Gastroesophageal sphincter (tissue), 4 donors: Measurements from ENCODE around the gene PNMT. TPM values are rescaled to one million over a fixed set of nuclear protein-coding genes. Genes with fewer than 3 reads are reported as not detected.

Experiments used
- ATAC-seq: fragments of 150-250 bp; one replicate; pipeline ENCODE4 v1.9.1; 2016; ENCODE audit warnings: mild to moderate bottlenecking, moderate library complexity
- H3K27ac ChIP-seq, 4 donors: fragments of 200-600 bp; sonication (generic) in 3 of 4; 1 replicate in 3 of 4; 2 replicates in 1 of 4; pipeline ENCODE4 v1.5.1; 2016 to 2019
- H3K27me3 ChIP-seq: fragments of 200-600 bp; sonication (generic); one replicate; pipeline ENCODE4 v1.5.1; 2019
- H3K36me3 ChIP-seq, 2 donors: fragments of 200-600 bp; sonication (generic); one replicate each; pipeline ENCODE4 v1.5.1; 2019; ENCODE audit warnings: control low read depth in 1 of 2
- H3K4me1 ChIP-seq, 3 donors: fragments of 200-600 bp; sonication (generic); 1 replicate in 2 of 3; 2 replicates in 1 of 3; pipeline ENCODE4 v1.5.1; 2016 to 2019; ENCODE audit warnings: control low read depth in 2 of 3
- H3K4me3 ChIP-seq, 2 donors: fragments of 200-600 bp; sonication (generic); one replicate each; pipeline ENCODE4 v1.5.1; 2019; ENCODE audit warnings: mild to moderate bottlenecking in 1 of 2, moderate library complexity in 1 of 2
- H3K9me3 ChIP-seq, 3 donors: fragments of 200-600 bp; sonication (generic); one replicate each; pipeline ENCODE4 v1.5.1; 2017 to 2019; ENCODE audit warnings: control low read depth in 2 of 3
- CTCF ChIP-seq, 4 experiments: fragments of 200-600 bp in 2 of 4; fragments of 450-650 bp in 2 of 4; sonication (generic) in 1 of 4; IDR thresholded peaks; one replicate each; pipeline ENCODE4 v1.5.1; 2017 to 2019; ENCODE audit warnings: antibody characterized with exemption in 4 of 4, mild to moderate bottlenecking in 2 of 4, moderate library complexity in 2 of 4
- EP300 ChIP-seq: sonication (generic); formaldehyde crosslinking; IDR thresholded peaks from one replicate; pipeline ENCODE4 v1.6.1; 2017; ENCODE audit warnings: antibody characterized with exemption, mild to moderate bottlenecking
- POLR2A ChIP-seq, 2 donors: fragments of 450-650 bp; IDR thresholded peaks; one replicate each; pipeline ENCODE4 v1.6.1; 2017; ENCODE audit warnings: antibody characterized with exemption in 2 of 2, mild to moderate bottlenecking in 2 of 2, moderate library complexity in 1 of 2
- POLR2AphosphoS5 ChIP-seq: sonication (generic); formaldehyde crosslinking; IDR thresholded peaks from one replicate; pipeline ENCODE4 v1.6.1; 2017; ENCODE audit warnings: antibody characterized with exemption
- WGBS, 2 donors: methylation state at CpG; one replicate each; pipeline ENCODE4 v1.1.5; 2018; ENCODE audit warnings: low coverage in 1 of 2; 5-methylcytosine and 5-hydroxymethylcytosine counted together
- total RNA-seq, 4 donors: library from RNA; depleted of rRNA; stranded (reverse); fragments of >200 nt; gene quantifications; one replicate each; pipeline ENCODE4 v1.1.0, GENCODE V29; 2016

PNMT gene
- total RNA-seq, 4 donors from 2014 or later, result 6.7 to 11.7 (median 7.5) TPM

GRCh38 chr17:39659279-39660010 is 8.8 kb upstream of the PNMT start:
- H3K4me3 ChIP-seq, result no peak overlapping the region
- no peaks in the 10 kb centered on the region for H3K9me3 ChIP-seq
- WGBS, 2 donors, result 42 to 62% methylated on average over 4 to 8 of the region's 15 CpGs
- ATAC-seq, result peak; percentile 25
- H3K27ac ChIP-seq, result peak overlapping the region in 3 of 4 donors; percentile 67 to 74 (median 72)
- H3K36me3 ChIP-seq, result peaks cover 0 to 88% of the 10 kb centered on the region in 2 donors
- no peaks in the 10 kb centered on the region for H3K27me3 ChIP-seq
- peaks cover 0 to 63% (median 14%) of the 10 kb centered on the region in 3 donors for H3K4me1 ChIP-seq
- TF ChIP-seq POLR2AphosphoS5, result no peak
- no peak for TF ChIP-seq EP300
- TF ChIP-seq CTCF (IDR thresholded peaks at IDR 0.05), result no peak
- no peak for TF ChIP-seq POLR2A (IDR thresholded peaks at IDR 0.05)

GRCh38 chr17:39660011-39660360 is 8.3 kb upstream of the PNMT start:
- WGBS, 2 donors, result 80% methylated on average over 1 of the region's 5 CpGs; no CpG with 5 or more reads in 1 of the 2 donors
- H3K4me1 ChIP-seq, result peaks cover 0 to 68% (median 14%) of the 10 kb centered on the region in 3 donors
- no peaks in the 10 kb centered on the region for H3K9me3 ChIP-seq
- H3K27me3 ChIP-seq, result peaks cover 2% of the 10 kb centered on the region
- H3K4me3 ChIP-seq, result no peak overlapping the region
- peaks cover 0 to 83% of the 10 kb centered on the region in 2 donors for H3K36me3 ChIP-seq
- ATAC-seq, result no peak
- no peak for TF ChIP-seq POLR2A (IDR thresholded peaks at IDR 0.05)
- TF ChIP-seq POLR2AphosphoS5, result no peak
- no peak for TF ChIP-seq CTCF (IDR thresholded peaks at IDR 0.05)
- TF ChIP-seq EP300, result no peak
- H3K27ac ChIP-seq, result peak overlapping the region in 3 of 4 donors; percentile 67 to 74 (median 72)

- peak overlapping the region in 3 of 4 donors; percentile 67 to 74 (median 72) for H3K27ac ChIP-seq
- 69 to 78% methylated on average over 2 to 18 of the region's 35 CpGs for WGBS, 2 donors
- H3K9me3 ChIP-seq, result no peaks in the 10 kb centered on the region
- peaks cover 9% of the 10 kb centered on the region for H3K27me3 ChIP-seq
- peak; percentile 26 for ATAC-seq
- H3K36me3 ChIP-seq, result peaks cover 0 to 76% of the 10 kb centered on the region in 2 donors
- H3K4me1 ChIP-seq, result peaks cover 0 to 76% (median 15%) of the 10 kb centered on the region in 3 donors
- no peak overlapping the region for H3K4me3 ChIP-seq
- TF ChIP-seq EP300 (no peak), POLR2A (IDR thresholded peaks at IDR 0.05) (no peak), CTCF (IDR thresholded peaks at IDR 0.05) (no peak), POLR2AphosphoS5 (no peak)
Measured at GRCh38 chr17:39660397-39661385, 7.6 kb upstream of the PNMT start.

GRCh38 chr17:39661744-39662541 is 6.3 kb upstream of the PNMT start:
- Histone ChIP-seq H3K4me3 (no peak overlapping the region), H3K36me3 (peaks cover 0 to 63% of the 10 kb centered on the region in 2 donors)

More at GRCh38 chr17:39661744-39662541, 6.3 kb upstream of the PNMT start:
- WGBS, 2 donors, result 79% methylated on average over 2 of the region's 8 CpGs; no CpG with 5 or more reads in 1 of the 2 donors
- no peak for ATAC-seq
- TF ChIP-seq POLR2A (IDR thresholded peaks at IDR 0.05), result no peak
- TF ChIP-seq CTCF (IDR thresholded peaks at IDR 0.05), result no peak
- TF ChIP-seq POLR2AphosphoS5, result no peak
- TF ChIP-seq EP300, result no peak
- H3K27me3 ChIP-seq, result peaks cover 21% of the 10 kb centered on the region
- H3K4me1 ChIP-seq, result peaks cover 0 to 88% (median 24%) of the 10 kb centered on the region in 3 donors
- no peaks in the 10 kb centered on the region for H3K9me3 ChIP-seq
- peak overlapping the region in 3 of 4 donors; percentile 43 to 72 (median 67) for H3K27ac ChIP-seq
